ENCODE measurements around the gene DHX34.
"Not testable (repeated sequence)": the region's sequence is repeated elsewhere in the genome, so short reads cannot be mapped to it uniquely, and the experiment has no call there.

The DHX34 gene

DNA sequence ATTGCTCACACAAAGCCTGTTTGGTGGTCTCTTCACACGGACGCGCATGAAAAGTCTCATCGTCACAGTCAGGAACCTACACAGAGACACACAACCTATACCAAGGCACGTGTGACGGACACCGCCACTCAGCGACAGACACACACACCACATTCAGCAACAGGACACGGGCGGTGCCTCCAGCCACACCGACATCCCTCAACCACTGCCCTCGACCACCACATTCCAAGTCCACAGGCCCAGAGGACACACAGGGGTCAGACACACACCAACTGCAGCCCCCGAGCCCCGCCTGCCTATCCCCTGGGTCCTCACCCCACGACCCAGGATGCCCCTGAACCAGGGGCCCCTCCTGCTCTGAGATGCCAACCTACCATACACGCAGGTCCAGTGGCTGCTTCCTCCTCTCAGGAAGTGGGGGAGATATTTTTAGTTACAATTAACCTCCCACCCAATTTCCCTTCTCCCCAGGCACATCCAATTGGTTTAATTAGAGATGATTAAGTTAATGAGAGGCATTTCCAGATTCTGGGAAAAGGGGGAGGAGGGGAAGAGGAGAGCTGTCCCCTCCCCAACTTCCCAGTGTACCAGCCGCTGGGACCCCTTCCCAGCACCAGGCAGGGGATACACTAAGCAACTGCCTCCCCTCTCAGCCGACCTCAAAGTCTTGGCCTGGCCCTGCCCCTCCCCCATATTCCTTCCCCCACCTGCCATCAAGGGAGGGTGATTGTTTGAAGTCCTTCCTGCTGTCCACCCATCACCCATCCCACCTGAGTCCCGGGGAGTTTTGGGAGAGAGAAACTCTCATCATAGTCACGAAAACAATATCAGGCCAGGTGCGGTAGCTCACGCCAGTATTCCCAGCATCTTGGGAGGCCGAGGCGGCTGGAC is 49.8 kb downstream of the DHX34 start:
- no peak for DNase-seq

DNA sequence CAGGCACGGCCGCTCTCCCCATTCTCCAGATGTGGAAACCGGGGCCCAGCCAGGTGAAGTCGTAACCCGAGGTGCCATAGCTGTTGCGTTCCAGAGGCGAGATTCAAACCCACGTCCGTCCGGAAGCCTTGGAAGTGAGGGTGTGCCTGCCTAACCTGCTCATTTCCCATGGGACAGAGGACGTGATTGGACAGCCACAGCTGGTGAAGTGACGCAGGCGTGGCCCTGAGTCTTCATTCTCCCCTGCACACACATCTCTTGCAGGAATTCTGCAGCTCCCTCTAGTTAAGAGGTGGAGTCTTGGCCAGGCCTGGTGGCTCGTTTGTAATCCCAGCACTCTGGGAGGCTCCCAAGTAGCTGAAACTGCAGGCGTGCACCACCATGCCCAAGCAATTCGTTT is 53.4 kb downstream of the DHX34 start:
- DNase-seq: no peak

DNA sequence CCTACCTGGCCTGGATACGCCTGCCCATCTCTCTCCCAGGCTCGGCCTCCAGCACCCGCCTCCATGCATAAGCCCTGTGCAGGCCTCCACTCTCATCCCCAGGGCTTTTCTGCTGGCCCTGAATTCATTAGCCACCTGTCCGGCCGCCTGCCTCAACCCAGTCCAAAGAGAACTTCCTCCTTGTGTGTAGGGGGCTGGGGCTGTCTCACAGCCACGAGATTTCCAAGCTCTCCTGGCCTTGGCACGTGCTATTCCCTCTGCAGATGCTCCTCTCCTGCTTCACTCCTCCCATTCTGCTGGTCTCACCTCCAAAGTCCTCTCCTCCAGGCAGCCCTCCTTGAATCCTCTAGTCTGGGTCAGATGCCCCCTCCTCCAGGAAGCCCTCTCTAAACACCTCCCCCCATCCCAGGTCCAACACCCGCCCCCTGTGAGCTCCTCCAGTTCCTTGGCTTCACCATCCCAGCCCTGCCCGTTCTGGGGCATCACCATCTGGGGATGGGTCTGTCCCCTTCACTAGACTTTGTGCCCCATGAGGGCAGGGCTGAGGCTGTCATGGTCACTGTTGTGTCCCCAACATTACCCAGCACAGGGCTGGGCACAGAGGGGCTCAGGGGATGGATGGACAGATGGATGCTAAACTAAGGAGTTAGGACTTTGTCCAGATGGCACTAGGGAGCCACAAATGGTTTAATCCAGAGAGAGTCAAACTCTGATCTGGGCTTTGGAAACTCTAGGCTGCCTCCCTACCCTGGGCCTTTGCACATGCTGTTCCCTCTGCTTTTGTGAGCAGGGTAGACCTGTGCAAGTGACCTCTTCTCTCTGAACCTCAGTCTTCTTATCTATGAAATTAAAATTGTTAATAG is 55.5 kb downstream of the DHX34 start:
- DNase-seq: no peak

DNA sequence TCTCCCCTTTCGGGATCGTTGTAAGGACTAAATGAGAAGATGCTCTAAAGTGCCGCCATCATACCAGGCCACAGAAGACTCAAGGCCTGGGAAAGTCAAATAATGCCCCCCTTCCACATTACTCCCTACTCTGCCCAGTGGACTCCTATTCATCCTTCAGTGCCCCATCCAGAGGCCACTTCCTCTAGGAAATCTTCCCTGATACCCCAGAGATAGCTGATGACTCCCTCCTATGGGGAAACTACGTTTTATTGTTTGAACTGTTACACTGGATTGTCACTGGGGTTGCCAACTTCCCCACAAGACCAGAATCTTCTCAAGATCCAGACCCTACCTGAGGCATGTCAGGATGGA is 56.1 kb downstream of the DHX34 start:
- DNase-seq: no peak

DNA sequence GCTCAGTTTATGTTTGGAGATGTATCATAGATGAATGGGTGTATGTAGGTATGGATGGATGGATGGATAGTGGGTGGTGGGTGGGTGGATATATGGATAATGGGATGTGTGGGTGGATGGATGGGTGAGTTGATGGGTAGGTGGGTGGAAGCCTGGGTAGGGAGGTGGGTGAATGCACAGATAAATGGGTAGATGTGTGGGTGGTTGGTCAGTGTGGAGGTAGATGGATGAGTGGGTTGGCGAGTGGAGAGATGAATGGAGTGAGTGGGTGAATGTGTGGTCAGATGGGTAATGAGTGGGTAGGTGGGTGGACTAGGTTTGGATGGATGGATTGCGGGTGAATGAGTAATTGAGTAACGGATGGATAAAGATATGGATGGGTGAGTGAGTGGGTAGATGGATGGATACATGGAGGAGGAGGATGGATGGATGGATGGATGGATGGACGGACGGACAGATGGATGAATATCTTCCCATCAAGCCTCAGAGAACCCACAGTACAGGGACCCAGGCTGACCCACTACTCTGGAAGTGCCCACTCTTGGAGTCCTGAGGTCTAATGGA is 56.8 kb downstream of the DHX34 start:
- DNase-seq: no peak

DNA sequence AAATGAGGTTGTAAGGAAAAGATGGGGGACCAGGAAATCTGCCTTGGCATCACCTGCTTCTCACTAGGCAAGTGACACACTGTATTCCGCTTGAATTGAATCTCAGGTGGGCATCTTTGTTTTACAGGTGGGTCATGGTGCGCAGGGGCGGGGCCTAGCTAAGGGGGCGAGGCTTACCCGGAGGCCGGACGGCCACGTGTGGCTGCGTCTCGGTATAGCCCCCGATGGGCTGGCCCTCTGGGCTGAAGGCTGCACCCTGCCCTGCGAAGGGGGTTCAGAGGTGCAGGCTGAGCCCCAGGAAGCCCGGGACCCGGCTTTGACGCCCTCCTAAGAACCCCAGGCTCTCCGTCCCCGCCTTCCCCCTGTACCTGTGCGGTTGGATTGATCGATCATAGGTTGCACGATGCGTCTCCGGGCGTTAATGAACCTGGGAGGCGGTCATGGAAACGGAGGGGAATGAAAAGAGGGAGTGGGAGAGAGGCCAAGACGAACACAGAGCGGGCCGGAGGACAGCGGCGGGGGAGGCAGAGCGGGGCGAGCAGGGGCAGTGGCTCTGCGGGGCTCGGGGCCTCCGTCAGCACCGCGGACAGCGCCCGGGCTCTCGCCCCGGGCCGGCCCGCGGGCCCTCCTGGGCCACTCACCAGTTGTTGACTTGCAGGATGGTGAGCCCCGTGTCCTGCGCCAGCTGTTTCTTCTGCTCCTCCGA is 57.7 kb downstream of the DHX34 start:
- DNase-seq: no peak

DNA sequence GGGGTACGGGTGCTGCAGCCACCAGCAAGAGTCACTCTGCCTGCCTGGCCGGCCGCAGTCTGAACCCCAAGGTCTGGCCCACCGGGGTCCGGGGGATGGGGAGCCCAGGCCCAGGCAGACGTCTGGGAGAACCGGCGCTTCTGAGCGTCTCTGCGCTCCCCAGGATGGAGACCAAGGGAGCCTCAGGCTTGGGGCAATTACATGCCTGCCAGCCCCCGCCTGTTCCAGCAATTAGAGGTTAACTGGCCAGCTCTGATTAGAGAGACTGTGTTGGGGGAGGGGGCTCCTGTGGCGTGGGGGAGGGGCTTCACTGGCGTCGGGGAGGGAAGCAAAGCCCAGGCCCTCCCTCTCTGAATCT is 58.3 kb downstream of the DHX34 start:
- no peak for DNase-seq

DNA sequence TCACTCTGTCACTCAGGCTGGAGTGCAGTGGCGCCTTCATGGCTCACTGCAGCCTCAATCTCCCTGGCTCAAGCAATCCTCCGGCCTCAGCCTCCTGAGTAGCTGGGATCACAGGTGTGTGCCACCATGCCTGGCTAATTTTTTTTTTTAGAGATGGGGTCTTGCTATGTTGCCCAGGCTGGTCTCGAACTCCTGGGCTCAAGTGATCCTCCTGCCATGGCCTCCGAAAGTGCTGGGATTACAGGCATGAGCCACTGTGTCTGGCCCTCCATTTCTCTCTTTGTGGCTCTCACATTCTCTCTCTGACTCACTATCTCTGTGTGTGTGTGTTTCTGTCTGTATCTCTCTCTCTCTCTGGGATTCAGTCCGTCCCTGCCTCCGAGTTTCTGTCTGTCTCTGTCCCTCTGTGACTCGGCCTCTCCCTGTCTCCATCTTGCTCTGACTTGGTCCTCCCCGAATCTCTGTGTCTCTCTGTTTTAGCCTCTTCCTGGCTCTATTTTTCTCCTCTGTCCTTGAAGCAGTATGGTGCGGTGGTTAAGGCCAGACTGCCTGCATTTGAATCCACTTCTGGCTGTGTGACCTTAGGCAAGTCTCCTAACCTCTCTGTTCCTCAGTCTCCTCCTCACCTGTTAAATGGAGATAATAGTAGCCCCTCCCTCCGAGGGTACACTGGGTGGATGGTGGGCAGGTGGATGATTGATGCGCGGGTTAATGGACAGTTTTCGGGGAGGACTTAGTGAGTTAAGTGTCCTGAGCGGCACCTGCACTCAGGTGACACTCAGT is 59.2 kb downstream of the DHX34 start:
- no peak for DNase-seq

DNA sequence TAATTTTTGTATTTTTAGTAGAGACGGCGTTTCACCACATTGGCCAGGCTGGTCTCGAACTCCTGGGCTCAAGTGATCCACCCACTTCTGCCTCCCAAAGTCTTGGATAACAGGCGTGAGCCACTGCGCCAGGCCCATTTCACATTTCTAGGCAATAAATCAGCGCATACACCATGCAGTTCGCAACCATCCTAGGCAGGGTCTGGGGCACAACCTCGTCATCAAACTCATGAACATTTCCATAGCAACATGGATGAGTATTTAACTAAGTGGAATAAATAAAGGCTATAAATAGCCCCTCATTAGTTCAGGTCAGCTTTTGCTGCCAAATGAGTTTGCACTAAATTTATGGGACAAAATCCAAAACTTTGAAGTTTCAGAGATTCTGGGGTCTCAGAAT is 62.0 kb downstream of the DHX34 start:
- no peak for DNase-seq

DNA sequence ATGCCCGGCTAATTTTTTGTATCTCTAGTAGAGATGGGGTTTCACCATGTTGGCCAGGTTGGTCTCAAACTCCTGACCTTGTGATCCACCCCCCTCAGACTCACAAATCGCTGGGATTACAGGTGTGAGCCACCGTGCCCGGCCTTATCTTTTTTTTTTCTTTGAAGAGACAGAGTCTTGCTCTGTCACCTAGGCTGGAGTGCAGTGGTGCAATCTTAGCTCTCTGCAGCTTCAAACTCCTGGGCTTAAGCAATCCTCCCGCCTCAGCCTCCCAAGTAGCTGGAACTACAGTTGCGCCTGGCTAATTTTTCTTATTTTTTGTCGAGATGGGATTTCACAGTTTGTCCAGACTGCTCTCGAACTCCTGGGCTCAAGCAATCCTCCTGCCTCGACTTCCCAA is 62.6 kb downstream of the DHX34 start:
- DNase-seq: not testable (repeated sequence)

DNA sequence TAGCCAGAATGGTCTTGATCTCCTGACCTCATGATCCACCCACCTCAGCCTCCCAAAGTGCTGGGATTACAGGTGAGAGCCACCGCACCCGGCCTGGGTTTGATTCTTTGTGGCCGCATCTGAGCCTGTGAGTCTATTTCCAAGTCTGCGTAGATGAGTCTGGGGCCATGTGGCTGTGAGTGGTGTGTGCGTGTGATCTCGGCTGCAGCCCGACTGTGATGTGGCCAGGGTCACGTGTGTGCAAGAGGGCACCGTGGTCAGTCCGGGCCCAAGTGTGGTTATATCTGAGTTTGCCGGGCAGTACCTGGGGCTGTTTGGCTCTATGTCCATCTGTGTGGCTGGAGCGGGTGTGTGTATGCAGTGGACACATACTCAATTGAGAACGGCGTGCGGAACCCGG is 64.8 kb downstream of the DHX34 start:
- DNase-seq: no peak

DNA sequence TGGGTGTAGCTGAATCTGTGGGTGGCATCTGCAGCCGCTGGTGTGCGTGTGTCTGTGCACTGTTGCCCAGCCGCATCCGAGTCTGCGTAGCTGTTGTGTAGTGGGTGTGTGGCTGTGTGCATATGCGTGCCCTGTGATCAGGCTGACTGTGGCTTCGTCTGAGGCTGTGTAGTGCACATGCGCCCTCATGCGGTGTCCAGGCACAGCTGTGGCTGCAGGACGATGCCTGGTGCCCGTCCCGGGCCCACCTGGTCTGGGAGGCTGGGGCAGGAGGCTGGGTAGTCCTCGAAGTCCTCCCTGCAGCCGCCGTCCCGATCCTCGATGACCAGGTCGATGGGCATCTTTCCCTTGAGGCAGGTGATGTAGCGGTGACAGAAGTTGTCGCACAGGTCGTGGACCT is 65.4 kb downstream of the DHX34 start:
- no peak for DNase-seq

DNA sequence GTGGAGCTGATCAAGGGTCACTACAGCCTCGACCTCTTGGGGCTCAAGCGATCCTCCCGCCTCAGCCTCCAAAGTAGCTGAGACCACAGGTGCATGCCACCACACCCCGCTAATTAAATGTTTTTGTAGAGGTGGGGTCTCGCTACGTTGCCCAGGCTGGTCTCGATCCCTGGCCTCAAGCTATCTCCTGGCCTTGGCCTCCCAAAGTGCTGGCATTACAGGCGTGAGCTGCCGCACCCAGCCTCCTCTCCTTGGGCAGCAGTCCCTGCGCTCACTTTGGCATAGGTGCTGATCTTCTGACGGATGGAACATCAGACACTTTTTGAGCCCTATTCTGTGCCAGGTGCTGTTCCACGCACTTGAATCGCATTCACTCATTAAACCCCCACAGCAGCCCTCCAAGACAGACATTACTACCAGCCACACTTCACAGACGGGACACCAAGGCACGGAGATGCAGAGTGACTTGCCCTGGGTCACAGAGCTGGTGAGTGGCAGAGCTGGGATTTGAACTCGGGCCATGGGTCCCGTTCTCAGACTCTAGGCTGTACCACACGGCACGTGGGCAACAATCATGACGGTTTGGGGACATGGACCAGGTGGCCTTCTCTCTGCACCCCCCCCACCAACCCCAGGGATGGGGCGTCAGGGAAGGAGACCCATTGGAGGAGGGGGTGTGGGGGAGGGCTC is 67.0 kb downstream of the DHX34 start:
- DNase-seq: no peak

DNA sequence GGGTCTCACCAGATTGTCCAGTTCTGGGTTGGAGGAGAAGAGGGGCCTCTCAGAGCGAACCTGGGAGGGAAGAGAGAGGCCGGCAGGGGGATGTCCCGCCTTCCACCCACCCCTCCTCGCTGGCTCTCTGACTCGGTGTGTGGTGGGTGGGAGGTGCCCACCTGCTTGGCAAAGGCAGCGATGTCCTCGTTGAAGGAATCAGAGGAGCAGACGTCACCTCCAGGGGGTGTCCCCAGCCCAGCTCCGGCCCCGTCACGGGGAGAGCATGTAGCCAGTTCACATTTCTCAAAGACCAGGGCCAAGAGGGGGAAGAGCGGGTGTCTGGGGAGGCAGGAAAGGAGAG is 67.5 kb downstream of the DHX34 start:
- DNase-seq: no peak

DNA sequence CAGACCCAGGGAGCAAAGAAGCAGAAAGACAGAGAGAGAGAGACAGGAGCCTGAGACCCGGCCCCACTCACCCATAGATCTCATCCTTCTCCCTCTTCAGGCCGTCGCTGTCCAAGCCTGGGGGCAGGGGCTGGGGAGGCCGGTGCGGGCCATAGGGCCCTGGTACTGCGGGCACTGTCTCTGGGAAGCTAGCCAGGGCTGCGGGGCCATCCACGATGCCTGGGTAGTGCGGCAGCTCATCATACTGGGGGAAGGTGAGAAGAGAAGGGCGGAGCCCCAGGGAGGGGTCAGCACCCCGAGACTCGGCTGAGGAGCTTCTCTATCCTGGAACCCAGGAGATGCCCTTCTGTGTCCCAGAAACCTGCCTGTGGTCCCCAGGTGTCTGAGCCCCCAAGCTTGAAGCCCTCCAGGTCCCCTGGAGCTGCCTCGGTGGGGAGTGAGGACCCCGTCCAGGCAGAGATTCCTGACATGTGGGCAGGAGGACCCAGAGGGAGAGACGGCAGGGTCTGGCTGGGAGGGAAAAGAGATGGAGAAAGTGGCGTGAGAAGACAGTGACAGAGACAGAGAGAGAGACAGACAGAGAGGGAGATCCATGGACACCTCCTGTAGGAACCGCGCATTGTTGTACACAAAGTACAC is 68.1 kb downstream of the DHX34 start:
- DNase-seq: no peak

DNA sequence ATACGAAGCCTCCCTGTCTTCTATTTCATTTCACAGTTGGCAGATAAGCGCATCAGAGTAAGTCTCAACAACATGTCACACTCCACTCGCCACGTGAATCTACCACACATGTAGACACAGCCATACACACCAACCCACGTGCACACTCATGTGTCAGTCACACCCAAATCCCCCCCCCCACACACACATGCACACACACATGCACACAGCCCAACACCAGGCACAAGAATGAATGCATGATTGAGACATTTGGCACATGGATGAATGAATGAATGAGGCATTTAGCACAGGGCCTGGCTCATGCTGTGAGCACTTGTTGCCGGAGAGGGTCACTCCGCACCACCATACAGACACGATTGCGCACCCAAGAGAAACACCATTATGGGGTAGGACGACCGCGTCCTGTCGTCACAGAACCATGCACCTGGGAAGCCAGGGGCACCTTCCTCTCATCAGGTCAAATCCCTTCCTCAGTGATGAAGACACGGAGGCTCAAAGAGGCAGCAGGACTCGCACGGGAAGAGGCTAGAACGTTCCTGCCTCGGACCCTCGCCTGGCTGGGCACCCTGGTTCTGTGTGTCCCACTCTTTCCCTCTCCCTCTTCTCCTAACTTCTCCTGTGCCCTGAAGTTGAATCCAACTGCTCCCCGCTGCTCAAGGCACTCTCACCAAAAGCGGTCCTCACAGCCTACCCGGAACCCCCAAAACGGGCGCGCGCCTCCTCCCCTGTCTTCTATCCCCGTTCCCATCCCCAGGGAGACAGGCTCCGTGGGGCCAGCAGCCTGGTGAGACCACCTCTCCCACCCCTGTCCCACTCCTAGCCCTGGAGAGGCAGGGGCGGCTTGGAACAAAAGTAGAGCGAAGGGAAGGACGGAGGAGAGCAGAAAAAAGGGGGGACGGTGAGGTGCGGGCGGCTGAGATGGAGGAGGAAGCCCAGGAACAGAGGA is 68.9 kb downstream of the DHX34 start:
- DNase-seq: no peak

DNA sequence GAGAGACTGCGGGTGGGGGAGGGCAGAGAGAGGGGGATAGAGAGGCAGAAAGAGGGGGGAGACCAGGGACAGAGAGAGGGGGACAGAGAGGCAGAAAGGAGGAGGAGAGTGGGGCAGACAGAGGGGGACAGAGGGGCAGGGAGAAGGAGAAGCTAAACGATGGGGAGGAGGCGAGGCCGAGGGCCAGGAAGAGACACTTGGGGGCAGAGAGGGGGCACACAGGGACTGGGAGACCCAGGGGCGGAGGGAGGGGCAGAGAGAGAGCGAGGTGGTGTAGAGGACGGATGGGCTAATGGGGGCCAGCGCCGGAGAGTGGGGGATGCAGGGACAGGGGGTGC is 69.5 kb downstream of the DHX34 start:
- no peak for DNase-seq

DNA sequence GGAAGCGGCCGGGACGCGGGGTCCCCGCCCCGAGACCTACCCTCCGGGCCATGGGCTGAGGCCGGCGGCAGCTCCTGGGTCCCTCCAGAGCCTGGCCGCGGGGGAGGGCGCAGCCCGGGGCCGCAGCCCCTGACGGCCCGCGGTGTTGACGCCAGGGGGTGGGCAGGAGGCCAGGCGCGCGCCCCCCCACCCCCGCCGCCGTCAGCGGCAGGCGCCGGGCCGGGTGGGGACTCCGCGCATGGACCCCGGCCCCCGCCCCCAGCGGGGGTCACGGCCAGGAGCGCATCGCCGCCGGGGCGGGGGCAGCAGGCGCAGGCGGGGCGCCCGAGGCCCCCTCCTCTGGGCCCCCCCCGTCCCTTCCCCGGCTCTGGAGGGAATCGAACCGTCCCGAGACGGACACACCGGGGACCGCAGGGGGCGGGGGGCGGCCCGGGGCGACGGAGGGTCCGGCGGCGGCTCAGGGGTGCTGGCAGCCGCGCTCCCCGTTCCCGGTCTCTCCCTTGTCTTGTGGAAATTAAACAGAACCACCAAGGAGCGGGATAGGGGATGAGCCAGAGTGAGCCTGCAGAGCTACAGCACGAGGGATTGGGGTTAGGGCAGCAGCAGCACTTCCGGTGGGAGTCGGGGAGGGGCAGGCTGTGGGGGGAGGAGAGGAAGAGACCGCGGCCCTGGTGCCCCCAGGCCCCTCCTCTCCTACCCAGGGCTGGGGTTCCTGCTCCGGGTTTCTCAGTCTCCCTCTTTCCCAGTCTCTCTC is 70.1 kb downstream of the DHX34 start, which contains the start of gene MEIS3:
Gene MEIS3, minus strand, starts transcription at position 498 of the 754 bp plus-strand sequence. Its CDS starts 446 bp downstream, at position 52.
- no peak for DNase-seq

DNA sequence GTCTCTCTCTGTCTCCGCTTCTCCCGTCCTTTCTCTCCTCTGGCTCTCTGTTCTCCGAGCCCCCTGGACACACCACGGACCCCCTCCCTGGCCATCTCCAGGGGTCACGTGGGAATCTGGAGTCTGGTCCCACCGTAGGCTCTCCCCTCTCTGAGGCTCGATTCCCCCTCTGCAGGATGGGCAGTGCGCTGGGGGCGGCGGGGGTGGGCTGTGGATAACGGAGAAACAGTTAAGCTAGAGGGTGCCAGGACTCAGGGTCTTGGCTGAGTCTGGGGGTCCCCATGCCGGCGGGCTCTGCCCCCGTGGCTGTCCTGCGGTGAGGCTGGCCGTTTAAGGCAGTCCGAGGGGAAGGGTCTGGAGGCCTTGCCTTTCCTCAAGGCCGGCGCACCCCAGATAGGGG is 70.7 kb downstream of the DHX34 start:
- no peak for DNase-seq
